IPS-18c (cell line): ENCODE data around the gene CIP2A.

ENCODE experiments used
- H3K4me3 ChIP-seq: 2 replicates; pipeline ENCODE4 v1.7.0; 2013; ENCODE audit warnings: low read depth, mild to moderate bottlenecking, low read length, moderate library complexity; ENCODE audit not compliant: insufficient read depth
- H3K9me3 ChIP-seq: one replicate; pipeline ENCODE4 v1.6.1; 2013; ENCODE audit warnings: mild to moderate bottlenecking, low read length, moderate library complexity; ENCODE audit not compliant: control insufficient read depth, insufficient read depth

Gene CIP2A

GRCh38 chr3:108578064-108578463 is 11.2 kb downstream of the CIP2A start:
- no peaks in the 10 kb centered on the region for H3K9me3 ChIP-seq
- no peak overlapping the region for H3K4me3 ChIP-seq

GRCh38 chr3:108569336-108569735 is 19.9 kb downstream of the CIP2A start:
- H3K9me3 ChIP-seq: no peaks in the 10 kb centered on the region

GRCh38 chr3:108566599-108566998 is 22.6 kb downstream of the CIP2A start:
- Histone ChIP-seq H3K4me3 (no peak overlapping the region), H3K9me3 (no peaks in the 10 kb centered on the region)

More at GRCh38 chr3:108569336-108569735, 19.9 kb downstream of the CIP2A start:
- H3K4me3 ChIP-seq: no peak overlapping the region

GRCh38 chr3:108565506-108565905 is 23.7 kb downstream of the CIP2A start:
- Histone ChIP-seq H3K4me3 (no peak overlapping the region), H3K9me3 (no peaks in the 10 kb centered on the region)

- H3K9me3 ChIP-seq: no peaks in the 10 kb centered on the region
Observed at GRCh38 chr3:108564564-108564963, 24.7 kb downstream of the CIP2A start.

GRCh38 chr3:108562565-108562964 is 26.7 kb downstream of the CIP2A start:
- no peak overlapping the region for H3K4me3 ChIP-seq
- H3K9me3 ChIP-seq: no peaks in the 10 kb centered on the region

More at GRCh38 chr3:108564564-108564963, 24.7 kb downstream of the CIP2A start:
- H3K4me3 ChIP-seq: no peak overlapping the region

GRCh38 chr3:108555966-108556581 is 33.2 kb downstream of the CIP2A start:
- Histone ChIP-seq H3K4me3 (no peak overlapping the region), H3K9me3 (no peaks in the 10 kb centered on the region)

GRCh38 chr3:108554913-108555571 is 34.2 kb downstream of the CIP2A start:
- H3K9me3 ChIP-seq: no peaks in the 10 kb centered on the region
- H3K4me3 ChIP-seq: no peak overlapping the region

GRCh38 chr3:108554229-108554628 is 35.0 kb downstream of the CIP2A start:
- Histone ChIP-seq H3K4me3 (no peak overlapping the region), H3K9me3 (no peaks in the 10 kb centered on the region)

GRCh38 chr3:108552267-108553159 is 36.7 kb downstream of the CIP2A start:
- H3K4me3 ChIP-seq: no peak overlapping the region
- no peaks in the 10 kb centered on the region for H3K9me3 ChIP-seq

- Histone ChIP-seq H3K4me3 (no peak overlapping the region), H3K9me3 (no peaks in the 10 kb centered on the region)
Observed at GRCh38 chr3:108548886-108549285, 40.4 kb downstream of the CIP2A start.

GRCh38 chr3:108548304-108548703 is 40.9 kb downstream of the CIP2A start:
- H3K9me3 ChIP-seq: no peaks in the 10 kb centered on the region
- no peak overlapping the region for H3K4me3 ChIP-seq

- H3K9me3 ChIP-seq: no peaks in the 10 kb centered on the region
- H3K4me3 ChIP-seq: no peak overlapping the region
Observed at GRCh38 chr3:108546692-108547091, 42.5 kb downstream of the CIP2A start.

GRCh38 chr3:108546247-108546646 is 43.0 kb downstream of the CIP2A start:
- H3K9me3 ChIP-seq: no peaks in the 10 kb centered on the region
- no peak overlapping the region for H3K4me3 ChIP-seq

GRCh38 chr3:108538083-108538482 is 51.2 kb downstream of the CIP2A start:
- no peaks in the 10 kb centered on the region for H3K9me3 ChIP-seq
- H3K4me3 ChIP-seq: no peak overlapping the region

- no peak overlapping the region for H3K4me3 ChIP-seq
- H3K9me3 ChIP-seq: no peaks in the 10 kb centered on the region
Observed at GRCh38 chr3:108528459-108529252, 60.6 kb downstream of the CIP2A start.

- Histone ChIP-seq H3K4me3 (no peak overlapping the region), H3K9me3 (no peaks in the 10 kb centered on the region)
Observed at GRCh38 chr3:108527817-108528216, 61.4 kb downstream of the CIP2A start.
